Activated CD4-positive, alpha-beta T cell treated with anti-CD3 and anti-CD28 coated beads, Interleukin-2, Interleukin-6, amounts not matched to agents 100 ng/mL and 50 ng/mL, durations not matched to agents 16 hours and 8 hours (primary cell): ENCODE results near the gene TRMT2A.
A peak's percentile ranks its signal among the peaks of the same experiment; 100 is the strongest.
"Not testable (repeated sequence)": the region's sequence is repeated elsewhere in the genome, so short reads cannot be mapped to it uniquely, and the experiment has no call there.

Experiments
- DNase-seq: peaks from one replicate; pipeline ENCODE4 v3.0.0-alpha.2; 2020

Gene TRMT2A

GRCh38 chr22:20083157-20083890, 33.7 kb downstream of the TRMT2A start:
- no peak for DNase-seq

DNA sequence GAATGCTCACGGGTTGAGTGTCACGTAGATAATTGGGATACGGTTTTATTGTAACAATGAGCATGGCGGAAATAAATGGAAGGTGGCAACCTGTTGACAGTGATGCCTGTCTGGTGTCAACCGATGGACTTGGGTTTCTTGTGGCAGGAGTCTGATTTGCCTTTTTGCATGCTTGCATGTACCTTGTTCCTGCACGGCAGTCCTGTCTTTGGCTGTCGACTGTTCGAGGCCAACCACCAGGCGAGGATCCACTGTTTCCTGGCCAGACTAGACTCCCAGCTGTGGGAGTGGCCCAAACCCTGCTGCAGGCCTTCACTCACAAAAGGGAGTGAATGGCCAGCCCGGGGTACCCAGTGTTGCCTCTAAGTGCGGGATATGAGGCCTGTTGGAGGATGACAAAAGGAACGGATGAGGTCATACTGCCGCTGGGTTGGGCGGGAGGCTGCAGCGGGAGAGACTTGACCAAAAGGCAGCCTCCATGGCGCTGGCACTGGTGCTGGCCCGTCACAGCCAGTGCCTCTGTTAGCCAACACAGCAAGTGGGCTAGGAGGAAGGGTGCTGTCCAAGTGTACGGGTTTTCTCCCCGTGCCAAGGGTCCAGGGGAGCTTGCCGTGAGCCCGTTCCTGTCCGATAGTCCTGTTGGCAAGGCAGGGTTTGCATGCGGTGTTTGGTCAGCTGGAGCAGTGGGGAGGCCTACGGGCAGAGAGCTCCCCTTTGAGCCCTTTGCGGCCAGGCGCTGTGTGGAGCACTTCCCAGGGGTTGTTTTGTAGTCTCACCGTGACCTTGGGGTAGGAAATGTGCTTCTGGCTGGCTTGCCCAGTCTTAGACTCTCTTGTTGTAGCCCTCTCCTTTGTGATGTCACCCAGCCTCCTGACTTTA, 36.0 kb downstream of the TRMT2A start:
- DNase-seq, result peak; percentile 26

- DNase-seq, result peak; percentile 76
These were observed 36.6 kb downstream of the TRMT2A start for GRCh38 chr22:20080445-20080775.

- peak; percentile 84 for DNase-seq
These were observed 37.1 kb downstream of the TRMT2A start, which contains the start of gene DGCR8 for GRCh38 chr22:20079745-20080444. TSS of gene DGCR8 (plus strand) at chr22:20080241. CDS start at chr22:20085964, 5,723 bp downstream.

DNA sequence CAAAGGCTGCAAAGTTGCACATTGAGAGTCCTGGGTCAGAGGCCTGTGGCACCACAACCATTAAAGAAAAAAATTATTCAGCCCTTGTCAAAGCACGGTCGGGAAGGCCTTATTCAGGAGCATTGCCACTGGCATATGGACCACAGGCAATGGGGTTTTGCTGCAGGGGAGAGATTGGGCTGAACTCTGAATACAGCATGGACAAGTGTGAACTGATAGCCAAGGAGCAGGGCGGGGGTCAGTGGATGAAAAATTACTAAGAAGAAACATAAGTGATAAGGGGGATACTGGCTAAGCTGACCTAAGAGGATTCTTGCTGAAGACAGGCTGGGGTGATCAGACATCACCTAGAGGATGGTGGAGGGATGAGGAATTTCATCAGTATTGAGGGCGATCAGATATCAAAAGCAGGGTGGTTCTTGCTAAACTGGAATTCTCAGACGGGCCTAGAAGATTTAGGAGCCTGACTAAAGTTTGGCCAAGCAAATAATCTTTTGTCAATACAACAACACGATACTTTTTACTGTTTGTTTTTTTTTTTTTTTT, 40.3 kb downstream of the TRMT2A start:
- DNase-seq, result no peak

DNA sequence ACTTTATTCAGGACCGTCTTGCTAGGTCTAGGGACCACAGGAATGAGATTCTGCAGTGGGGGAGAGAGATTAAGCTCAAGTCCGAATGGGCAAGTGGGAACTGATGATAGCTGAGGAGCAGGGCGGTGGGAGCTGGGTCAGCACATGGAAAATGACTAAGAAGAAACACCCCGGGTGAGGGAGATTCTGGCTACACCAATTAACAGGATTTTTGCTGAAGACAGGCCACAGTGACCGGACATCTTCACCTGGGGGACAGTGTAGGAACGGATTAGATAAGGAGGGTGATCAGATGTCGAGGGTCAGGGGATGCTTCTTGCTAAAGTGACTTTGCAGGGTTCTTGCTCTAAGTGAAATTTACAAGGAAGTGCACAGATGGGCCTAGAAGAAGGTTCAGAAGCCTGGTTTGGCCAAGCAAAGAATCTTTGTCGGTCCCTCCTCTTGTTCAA, 45.5 kb downstream of the TRMT2A start:
- DNase-seq, result no peak

DNA sequence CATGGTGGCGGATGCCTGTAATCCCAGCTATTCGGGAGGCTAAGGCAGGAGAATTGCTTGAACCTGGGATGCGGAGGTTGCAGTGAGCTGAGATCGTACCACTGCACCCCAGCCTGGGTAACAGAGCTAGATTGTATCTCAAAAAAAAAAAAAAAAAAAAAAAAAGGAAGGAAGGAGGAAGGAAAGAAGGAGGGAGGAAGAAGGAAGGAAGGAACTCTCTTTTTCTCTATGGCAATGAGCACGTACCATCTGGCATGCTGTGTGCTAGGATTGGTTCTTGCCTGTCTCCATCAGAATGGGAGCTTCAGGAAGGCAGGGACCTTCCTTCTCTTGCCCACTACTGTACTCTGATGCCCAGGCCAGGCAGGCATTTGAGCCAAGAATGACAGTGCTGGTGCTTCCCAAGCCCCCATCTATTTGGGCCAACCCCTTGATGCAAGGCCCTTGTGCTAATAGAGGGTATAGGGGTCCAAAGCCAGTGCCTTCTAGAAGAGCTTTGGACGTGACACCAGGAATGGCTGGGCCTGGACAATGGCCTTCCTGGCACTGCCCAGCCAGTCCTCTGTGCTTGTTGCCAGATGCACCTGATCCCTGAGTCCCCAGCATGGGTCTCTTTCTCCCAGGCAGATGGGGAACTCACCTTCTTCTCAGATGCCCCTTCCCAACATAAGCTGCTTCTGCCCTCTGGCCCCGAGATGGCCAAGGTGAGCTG, 47.5 kb downstream of the TRMT2A start:
- DNase-seq, result no peak

DNA sequence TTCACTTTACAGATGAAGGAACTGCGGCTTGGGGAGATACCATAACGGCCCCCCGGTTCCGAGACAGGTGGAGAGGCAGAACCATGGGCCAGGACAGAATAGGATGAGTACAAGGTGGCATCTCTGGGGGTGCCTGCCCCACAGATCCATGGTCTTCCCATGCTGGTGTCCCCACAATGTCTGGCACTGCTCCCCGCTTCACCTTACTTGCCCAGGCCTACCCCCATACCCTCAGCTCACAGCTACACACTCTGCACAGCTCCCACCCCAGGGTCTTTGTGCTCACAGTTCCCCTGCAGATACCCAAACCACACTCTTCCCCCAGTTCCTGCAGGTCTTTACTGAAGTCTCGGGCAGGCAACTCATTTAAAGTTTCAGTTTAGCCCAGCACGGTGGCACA, 48.4 kb downstream of the TRMT2A start:
- DNase-seq, result no peak

GRCh38 chr22:20067384-20067682, 49.7 kb downstream of the TRMT2A start:
- DNase-seq, result not testable (repeated sequence)

- no peak for DNase-seq
These were observed 50.2 kb downstream of the TRMT2A start for GRCh38 chr22:20066617-20067383.

GRCh38 chr22:20065896-20066616, 51.0 kb downstream of the TRMT2A start:
- no peak for DNase-seq

DNA sequence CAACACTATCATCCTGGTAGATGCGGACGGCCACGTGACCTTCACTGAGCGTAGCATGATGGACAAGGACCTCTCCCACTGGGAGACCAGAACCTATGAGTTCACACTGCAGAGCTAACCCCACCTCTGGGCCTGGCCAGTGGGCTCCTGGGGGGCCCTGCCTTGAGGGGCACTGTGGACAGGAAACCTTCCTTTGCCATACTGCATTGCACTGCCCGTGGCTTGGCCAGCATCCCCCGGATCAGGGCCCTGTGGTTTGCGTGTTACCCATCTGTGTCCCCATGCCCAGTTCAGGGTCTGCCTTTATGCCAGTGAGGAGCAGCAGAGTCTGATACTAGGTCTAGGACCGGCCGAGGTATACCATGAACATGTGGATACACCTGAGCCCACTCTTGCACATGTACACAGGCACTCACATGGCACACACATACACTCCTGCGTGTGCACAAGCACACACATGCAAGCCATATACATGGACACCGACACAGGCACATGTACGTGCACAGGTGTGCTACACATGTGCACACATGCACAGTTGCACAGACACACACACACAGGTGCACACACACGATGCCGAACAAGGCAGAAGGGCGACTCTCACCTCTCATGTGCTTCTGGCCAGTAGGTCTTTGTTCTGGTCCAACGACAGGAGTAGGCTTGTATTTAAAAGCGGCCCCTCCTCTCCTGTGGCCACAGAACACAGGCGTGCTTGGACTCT, 52.3 kb downstream of the TRMT2A start:
- no peak for DNase-seq

DNA sequence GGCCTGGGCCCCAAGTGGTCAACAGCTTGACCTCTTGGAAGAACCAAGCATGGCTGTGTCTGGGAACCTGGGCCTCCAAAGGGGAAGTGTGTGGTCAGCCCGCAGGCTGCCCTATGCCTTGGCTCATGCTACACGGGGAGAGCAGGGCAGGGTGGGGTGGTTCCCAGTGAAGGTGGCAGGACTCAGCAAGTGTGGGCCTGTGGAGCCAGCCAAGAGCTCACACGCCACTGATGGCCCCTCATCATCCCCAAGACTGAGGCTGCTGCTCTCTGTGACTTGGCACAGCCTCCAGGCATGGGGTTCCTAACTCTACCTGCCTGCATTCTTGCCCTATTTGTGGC, 52.9 kb downstream of the TRMT2A start:
- DNase-seq, result no peak

DNA sequence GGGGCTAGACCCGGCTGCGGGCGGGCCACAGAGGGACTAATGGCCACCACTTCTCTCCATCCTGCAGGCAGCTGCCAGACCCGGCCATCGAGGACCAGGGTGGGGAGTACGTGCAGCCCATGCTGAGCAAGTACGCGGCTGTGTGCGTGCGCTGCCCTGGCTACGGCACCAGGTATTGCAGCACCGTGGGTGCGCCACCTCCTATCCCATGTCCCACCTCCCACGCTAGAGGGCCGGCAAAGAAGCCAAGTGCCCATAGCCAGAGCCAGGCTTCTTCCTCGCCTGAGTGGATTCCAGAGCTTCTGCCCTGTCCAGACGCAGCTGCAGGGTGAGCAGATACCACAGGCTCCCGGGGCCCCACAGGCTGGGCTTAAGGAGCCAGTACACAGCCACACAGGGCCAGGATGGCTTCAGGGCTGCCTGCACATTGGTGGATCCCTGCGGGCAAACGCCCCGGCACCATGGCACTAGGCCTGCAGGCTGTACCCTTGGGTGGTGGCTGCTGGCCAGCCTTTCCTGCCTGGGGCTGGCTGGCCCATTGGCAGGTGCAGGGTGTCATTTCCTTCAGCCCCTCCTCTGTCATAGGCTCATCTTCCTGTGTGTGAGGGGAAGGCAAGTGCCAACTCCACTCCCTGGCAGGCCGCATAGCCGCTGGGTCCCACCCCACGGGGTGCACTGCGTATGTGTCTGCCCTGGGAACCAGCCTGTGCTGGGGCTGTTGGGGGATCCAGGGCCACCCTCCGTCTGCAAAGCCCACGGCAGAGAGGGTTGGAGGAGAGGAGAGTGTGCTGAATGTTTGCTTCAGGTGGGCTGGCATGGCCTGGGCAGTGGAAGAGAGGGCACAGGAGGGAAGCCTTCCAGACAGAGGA, 53.5 kb downstream of the TRMT2A start:
- DNase-seq, result no peak

DNA sequence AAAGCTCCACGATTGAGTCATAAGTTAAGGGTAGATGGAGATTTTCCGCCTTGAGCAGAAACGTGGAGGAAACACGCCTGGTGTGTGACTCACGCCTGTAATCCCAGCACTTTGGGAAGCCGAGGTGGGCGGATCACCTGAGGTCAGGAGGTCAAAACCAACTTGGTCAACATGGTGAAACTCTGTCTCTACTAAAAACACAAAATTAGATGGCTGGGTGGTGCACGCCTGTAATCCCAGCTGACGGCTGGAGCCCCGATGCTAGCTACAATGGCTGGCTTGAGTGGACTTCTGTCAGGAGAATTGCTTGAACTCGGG, 54.3 kb downstream of the TRMT2A start:
- no peak for DNase-seq

- no peak for DNase-seq
These were observed 54.8 kb downstream of the TRMT2A start for GRCh38 chr22:20062043-20062765.
